ENCODE data around the gene NDUFS8. TPM values are rescaled to one million over a fixed set of nuclear protein-coding genes. Genes with fewer than 3 reads are reported as not detected.
A peak's percentile ranks its signal among the peaks of the same experiment; 100 is the strongest.

Gene NDUFS8
- total and polyA plus RNA-seq, 2 of the 13 experiments (the other 11 are each of a cell fraction or from before 2014, with no cell fraction given), result 96.7 to 158 TPM

DNA sequence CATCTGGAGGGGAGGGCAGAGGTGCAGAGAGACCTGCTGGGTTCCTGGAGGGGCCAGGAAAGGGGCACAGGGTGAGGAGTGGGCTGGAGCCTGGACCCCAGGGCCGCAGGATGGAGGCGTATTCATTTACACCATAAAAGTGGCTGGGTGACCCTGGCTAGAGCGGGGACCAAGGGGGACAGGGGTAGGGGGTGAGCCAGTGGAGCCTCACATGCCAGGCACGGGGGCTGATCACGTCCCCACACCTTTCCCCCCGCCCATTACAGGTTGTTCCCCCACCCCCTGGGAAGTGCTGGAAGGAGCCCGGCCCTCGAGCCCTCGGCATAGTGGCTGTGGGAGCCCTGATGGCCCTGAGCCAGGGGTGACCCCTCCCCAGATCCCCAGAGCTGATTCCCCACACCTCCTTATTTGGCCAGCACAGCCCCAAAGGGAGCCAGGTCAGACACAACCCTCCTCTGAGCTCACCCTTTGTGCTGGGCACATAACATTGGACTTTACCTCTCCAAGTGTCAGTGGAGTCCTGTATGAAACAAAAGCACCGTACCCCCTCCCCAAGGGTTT lies 9.1 kb downstream of the NDUFS8 start (continued):
- no peak for TF ChIP-seq PTBP1 (IDR thresholded peaks at IDR 0.05; ENCODE audit: low read depth, low read length, poor library complexity, severe bottlenecking)
- 0 out of 2 replicates have a peak, but pooled peaks have one; percentile 82 for TF ChIP-seq ZNF816 (CRISPR knock-in tag; IDR thresholded peaks at IDR 0.05; ENCODE audit: borderline replicate concordance)
- no peak for TF ChIP-seq CBFB (CRISPR knock-in tag; IDR thresholded peaks at IDR 0.05)
- TF ChIP-seq ZNF670 (CRISPR knock-in tag; IDR thresholded peaks at IDR 0.05; ENCODE audit: borderline replicate concordance), result no peak
- no peak for TF ChIP-seq ZC3H13 (CRISPR knock-in tag; IDR thresholded peaks at IDR 0.05)
- peak; percentile 28; the same call in 1 of the 2 replicates for TF ChIP-seq HNF4A (CRISPR knock-in tag; IDR thresholded peaks at IDR 0.05)
- no peak for TF ChIP-seq SAP130 (CRISPR knock-in tag; IDR thresholded peaks at IDR 0.05; ENCODE audit: low read depth)
- 0 out of 2 replicates have a peak, but pooled peaks have one; percentile 14 for TF ChIP-seq ZMYM3 (CRISPR knock-in tag; IDR thresholded peaks at IDR 0.05)
- no peak for TF ChIP-seq ZFP62 (CRISPR knock-in tag; IDR thresholded peaks at IDR 0.05)
- TF ChIP-seq ZKSCAN5 (CRISPR knock-in tag; IDR thresholded peaks at IDR 0.05), result no peak
- TF ChIP-seq MED1 (CRISPR knock-in tag; IDR thresholded peaks at IDR 0.05), result no peak
- no peak for TF ChIP-seq RBM39 (IDR thresholded peaks at IDR 0.05; ENCODE audit: low read depth, low read length, poor library complexity, severe bottlenecking)
- TF ChIP-seq, protein P1, sequence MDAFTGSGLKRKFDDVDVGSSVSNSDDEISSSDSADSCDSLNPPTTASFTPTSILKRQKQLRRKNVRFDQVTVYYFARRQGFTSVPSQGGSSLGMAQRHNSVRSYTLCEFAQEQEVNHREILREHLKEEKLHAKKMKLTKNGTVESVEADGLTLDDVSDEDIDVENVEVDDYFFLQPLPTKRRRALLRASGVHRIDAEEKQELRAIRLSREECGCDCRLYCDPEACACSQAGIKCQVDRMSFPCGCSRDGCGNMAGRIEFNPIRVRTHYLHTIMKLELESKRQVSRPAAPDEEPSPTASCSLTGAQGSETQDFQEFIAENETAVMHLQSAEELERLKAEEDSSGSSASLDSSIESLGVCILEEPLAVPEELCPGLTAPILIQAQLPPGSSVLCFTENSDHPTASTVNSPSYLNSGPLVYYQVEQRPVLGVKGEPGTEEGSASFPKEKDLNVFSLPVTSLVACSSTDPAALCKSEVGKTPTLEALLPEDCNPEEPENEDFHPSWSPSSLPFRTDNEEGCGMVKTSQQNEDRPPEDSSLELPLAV (CRISPR knock-in tag; conservative IDR thresholded peaks at IDR 0.05; ENCODE audit: low read depth), result no peak
- TF ChIP-seq, protein P2, sequence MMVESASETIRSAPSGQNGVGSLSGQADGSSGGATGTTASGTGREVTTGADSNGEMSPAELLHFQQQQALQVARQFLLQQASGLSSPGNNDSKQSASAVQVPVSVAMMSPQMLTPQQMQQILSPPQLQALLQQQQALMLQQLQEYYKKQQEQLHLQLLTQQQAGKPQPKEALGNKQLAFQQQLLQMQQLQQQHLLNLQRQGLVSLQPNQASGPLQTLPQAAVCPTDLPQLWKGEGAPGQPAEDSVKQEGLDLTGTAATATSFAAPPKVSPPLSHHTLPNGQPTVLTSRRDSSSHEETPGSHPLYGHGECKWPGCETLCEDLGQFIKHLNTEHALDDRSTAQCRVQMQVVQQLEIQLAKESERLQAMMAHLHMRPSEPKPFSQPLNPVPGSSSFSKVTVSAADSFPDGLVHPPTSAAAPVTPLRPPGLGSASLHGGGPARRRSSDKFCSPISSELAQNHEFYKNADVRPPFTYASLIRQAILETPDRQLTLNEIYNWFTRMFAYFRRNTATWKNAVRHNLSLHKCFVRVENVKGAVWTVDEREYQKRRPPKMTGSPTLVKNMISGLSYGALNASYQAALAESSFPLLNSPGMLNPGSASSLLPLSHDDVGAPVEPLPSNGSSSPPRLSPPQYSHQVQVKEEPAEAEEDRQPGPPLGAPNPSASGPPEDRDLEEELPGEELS (CRISPR knock-in tag; IDR thresholded peaks at IDR 0.05), result no peak
- 0 out of 2 replicates have a peak, but pooled peaks have one; percentile 2 for TF ChIP-seq CHD4 (IDR thresholded peaks at IDR 0.05; ENCODE audit: borderline replicate concordance, low read length)
- no peak for TF ChIP-seq PAF1 (CRISPR knock-in tag; IDR thresholded peaks at IDR 0.05)
- no peak for TF ChIP-seq ERF (CRISPR knock-in tag; IDR thresholded peaks at IDR 0.05)
- no peak for TF ChIP-seq ZKSCAN8 (CRISPR knock-in tag; IDR thresholded peaks at IDR 0.05; ENCODE audit: borderline replicate concordance)
- no peak for TF ChIP-seq MAFF (IDR thresholded peaks at IDR 0.05; ENCODE audit: low read depth, low read length)
- no peak for TF ChIP-seq NFYC (CRISPR knock-in tag; IDR thresholded peaks at IDR 0.05)
- TF ChIP-seq ZNF12 (CRISPR knock-in tag; IDR thresholded peaks at IDR 0.05), result no peak
- TF ChIP-seq, protein P3, sequence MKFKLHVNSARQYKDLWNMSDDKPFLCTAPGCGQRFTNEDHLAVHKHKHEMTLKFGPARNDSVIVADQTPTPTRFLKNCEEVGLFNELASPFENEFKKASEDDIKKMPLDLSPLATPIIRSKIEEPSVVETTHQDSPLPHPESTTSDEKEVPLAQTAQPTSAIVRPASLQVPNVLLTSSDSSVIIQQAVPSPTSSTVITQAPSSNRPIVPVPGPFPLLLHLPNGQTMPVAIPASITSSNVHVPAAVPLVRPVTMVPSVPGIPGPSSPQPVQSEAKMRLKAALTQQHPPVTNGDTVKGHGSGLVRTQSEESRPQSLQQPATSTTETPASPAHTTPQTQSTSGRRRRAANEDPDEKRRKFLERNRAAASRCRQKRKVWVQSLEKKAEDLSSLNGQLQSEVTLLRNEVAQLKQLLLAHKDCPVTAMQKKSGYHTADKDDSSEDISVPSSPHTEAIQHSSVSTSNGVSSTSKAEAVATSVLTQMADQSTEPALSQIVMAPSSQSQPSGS (CRISPR knock-in tag; IDR thresholded peaks at IDR 0.05), result no peak
- TF ChIP-seq, protein P4, sequence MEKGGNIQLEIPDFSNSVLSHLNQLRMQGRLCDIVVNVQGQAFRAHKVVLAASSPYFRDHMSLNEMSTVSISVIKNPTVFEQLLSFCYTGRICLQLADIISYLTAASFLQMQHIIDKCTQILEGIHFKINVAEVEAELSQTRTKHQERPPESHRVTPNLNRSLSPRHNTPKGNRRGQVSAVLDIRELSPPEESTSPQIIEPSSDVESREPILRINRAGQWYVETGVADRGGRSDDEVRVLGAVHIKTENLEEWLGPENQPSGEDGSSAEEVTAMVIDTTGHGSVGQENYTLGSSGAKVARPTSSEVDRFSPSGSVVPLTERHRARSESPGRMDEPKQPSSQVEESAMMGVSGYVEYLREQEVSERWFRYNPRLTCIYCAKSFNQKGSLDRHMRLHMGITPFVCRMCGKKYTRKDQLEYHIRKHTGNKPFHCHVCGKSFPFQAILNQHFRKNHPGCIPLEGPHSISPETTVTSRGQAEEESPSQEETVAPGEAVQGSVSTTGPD (CRISPR knock-in tag; IDR thresholded peaks at IDR 0.05), result no peak
- no peak for TF ChIP-seq SP2 (CRISPR knock-in tag; IDR thresholded peaks at IDR 0.05)
